Suppressor macrophage treated with lipopolysaccharide for 1 hour (primary cell): ENCODE results near the gene KMT2E.
"Not testable (repeated sequence)": the region's sequence is repeated elsewhere in the genome, so short reads cannot be mapped to it uniquely, and the experiment has no call there.

Source experiments
- DNase-seq, 3 donors: peaks; one replicate each; pipeline ENCODE4 v3.0.0-alpha.2; 2020 to 2022

KMT2E gene

GRCh38 chr7:105028941-105029340 is 14.9 kb downstream of the KMT2E start:
- DNase-seq: not testable (repeated sequence)

- no peak for DNase-seq
Measured at GRCh38 chr7:105030447-105030846, 16.4 kb downstream of the KMT2E start.

GRCh38 chr7:105032553-105033214 is 18.7 kb downstream of the KMT2E start:
- no peak for DNase-seq

DNA sequence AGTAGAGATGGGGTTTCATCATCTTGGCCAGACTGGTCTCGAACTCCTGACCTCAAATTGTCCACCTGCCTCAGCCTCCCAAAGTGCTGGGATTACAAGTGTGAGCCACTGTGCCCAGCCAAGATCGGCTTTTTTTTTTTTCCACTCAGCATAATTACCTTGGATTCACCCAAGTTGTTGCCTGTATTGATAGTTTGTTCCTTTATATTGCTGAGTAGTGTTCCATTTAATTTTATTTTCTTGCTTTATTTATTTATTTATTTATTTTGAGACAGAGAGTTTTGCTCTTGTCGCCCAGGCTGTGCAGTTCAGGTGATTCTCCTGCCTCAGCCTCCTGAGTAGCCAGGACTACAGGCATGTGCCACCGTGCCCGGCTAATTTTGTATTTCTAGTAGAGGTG is 21.3 kb downstream of the KMT2E start:
- DNase-seq: no peak

- DNase-seq: no peak
Measured at GRCh38 chr7:105036217-105037168, 22.5 kb downstream of the KMT2E start.

DNA sequence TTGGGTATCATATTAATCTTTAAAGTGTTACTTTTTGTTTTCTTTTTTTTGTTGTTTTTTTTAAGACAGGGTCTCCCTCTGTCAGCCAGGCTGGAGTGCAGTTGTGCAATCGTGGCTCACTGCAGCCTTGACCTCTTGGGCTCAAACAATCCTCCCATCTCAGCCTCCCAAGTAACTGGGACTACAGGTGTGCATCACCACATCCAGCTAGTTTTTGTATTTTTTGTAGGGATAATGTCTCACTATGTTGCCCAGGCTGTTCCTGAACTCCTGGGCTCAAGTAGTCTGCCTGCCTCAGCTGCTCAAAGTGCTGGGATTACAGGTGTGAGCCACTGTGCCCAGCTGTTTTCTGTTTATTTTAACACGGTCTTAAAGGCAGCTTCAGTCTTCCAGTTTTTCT is 23.3 kb downstream of the KMT2E start:
- DNase-seq: no peak

DNA sequence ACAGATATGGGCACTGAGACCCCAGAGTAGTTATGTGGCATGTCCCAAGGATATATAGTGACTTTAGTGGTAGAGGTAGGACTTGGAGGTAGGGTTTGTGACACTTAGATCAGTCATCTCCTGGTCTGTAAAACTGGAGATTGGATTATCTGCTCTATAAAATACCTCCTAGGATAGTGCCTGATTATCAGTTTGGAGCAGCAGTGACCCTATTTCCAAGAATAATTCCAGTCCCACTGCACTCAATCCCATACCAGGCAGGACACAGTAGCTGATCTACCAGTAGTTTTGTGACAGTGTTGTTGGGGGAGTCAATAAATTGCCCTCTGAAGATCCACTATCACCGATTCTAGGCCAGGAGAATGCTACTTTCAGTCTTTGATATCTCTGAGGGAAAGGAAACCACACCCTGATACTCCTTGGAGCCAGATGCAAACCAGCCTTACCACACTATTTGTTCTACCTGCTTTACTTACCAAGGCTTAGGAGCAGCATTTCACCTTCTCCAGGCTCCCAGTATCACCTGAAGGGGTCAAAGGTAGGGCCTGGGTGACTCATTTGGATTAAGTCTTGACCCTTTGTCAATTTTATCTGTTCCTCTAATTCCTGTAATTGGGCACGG is 30.6 kb downstream of the KMT2E start:
- no peak for DNase-seq

DNA sequence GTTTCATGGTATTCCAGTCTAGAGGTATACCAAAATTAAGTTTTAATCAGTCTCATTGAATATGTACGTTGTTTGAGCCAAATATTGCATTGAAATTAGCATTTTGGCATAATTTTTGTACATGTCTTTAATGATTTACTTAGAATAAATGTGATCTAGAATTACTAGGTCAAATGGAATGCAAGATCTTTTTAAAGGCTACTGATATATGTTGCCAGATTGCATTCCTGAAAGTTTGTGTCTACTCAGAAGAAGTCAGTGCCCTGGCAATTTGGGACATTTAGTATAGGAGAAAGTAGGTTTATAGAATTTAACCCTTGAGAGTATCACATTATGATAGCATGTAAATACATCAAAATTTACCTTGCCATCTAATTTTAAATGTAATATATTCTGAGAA is 32.4 kb downstream of the KMT2E start:
- DNase-seq: no peak

GRCh38 chr7:105047932-105048331 is 33.9 kb downstream of the KMT2E start:
- DNase-seq: no peak

DNA sequence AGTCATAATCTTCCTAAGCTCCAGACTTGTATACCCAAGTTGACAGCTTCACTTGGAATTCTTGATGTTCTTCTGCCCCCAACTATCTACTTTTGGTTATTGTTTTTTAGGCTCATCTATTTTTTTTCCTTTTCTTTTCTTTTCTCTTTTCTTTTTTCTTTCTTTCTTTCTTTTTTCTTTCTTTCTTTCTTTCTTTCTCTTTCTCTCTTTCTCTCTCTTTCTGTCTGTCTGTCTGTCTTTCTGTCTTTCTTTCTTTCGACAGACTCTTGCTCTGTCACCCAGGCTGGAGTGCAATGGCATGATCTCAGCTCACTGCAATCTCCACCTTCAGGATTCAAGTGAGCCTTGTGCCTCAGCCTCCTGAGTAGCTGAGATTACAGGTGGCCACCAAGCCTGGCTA is 36.5 kb downstream of the KMT2E start:
- DNase-seq: no peak

DNA sequence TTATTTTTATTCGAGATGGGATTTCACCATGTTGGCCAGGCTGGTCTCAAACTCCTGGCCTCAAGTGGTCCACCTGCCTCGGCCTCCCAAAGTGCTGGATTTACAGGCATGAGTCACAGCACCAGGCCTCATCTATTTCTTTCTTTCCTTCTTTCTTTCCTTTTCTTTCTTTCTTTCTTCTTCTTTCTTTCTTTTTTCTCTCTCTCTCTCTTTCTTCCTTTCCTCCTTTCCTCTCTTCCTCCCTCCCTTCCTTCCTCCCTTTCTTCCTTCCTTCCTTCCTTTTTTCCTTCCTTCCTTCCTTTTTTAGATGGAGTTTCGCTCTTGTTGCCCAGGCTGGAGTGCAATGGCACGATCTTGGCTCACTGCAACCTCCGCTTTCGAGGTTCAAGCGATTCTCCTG is 36.9 kb downstream of the KMT2E start:
- DNase-seq: not testable (repeated sequence)

DNA sequence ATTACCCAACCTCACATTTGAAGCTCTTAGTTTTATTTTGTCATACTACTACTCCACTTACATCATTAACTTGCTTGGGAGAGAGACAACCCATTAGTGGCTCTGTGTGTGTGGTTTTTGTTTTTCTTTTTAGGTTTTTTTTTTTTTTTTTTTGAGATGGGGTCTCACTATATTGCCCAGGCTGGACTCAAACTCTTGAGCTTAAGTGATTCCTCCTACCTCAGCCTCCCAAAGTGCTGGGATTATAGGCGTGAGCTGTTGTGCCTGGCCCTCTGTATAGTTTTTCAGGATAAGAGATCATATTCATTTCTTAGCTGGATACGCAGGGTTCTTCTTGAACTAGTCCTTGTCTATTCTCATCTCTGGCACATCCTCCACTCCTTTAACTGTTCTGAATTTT is 41.1 kb downstream of the KMT2E start:
- DNase-seq: no peak

DNA sequence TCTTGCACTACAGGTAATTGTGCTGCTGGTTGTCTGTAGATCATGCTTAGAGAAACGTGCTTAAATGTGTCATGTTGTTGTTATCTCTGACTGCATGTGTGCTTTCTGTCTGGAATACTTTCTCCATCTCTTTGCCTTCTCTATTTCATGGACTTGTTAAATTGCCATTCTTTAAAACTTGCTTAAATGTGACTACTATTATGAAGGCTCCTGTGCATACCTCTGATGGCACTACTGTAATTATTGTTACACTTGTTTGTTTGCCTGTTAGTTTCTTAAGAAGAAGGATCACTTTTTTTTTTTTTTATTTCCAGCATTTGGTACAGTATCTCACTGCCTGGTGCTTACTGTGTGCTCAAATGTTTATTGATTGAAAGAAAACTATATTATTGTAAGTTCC is 41.6 kb downstream of the KMT2E start:
- DNase-seq: no peak

DNA sequence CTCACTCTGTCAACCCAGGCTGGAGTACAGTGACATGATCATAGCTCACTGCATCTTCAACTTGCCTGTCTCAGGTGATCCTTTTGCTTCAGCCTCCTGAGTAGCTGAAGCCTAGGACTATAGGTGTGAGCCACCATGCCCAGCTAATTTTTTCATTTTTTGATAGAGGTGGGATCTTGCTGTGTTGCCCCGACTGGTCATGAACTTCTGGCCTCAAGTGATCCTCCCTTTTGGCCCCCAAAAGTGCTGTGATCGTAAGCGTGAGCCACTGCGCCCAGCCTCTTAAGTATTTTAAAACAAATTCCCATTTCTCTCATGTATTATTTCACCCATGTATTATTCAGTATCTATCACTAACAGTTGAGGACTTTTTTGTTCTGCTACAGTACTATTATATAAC is 43.5 kb downstream of the KMT2E start:
- no peak for DNase-seq

DNA sequence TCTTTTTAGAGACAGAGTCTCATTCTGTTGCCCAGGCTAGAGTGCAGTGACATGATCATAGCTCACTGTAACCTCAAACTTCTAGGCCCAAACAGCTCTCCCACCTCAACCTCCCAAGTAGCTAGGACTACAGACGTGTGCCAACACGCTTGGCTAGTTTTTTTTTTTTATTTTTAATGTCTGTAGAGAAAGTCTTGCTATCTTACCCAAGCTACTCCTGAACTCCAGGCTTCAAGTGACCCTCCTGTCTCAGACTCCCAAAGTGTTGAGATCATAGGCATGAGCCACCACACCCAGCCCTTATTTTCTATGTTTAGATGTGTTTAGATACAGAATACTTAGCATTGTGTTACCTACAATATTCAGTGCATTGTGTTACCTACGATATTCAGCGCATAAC is 46.4 kb downstream of the KMT2E start:
- no peak for DNase-seq

DNA sequence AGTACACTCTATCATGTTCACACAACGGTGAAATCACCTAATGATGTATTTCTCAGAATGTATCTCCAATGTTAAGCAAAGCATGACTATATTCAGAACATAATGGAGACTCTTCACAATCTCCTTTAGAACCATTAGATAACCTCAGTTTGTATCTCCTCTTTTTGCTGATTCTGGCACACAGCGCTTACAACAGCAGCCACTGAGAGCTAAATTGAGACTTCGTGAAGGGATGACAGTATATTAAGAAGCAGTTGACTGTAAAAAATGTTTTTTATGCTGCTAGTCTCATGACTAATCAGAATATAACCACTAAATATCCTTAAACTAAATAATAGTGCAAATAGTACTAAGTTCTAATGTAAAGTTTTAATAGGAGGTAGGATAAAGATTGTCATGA is 46.9 kb downstream of the KMT2E start:
- no peak for DNase-seq

GRCh38 chr7:105065104-105065503 is 51.1 kb downstream of the KMT2E start:
- no peak for DNase-seq

- peak in 1 of 3 donors; percentile 17 for DNase-seq
Measured at GRCh38 chr7:105067691-105068090, 53.7 kb downstream of the KMT2E start.

DNA sequence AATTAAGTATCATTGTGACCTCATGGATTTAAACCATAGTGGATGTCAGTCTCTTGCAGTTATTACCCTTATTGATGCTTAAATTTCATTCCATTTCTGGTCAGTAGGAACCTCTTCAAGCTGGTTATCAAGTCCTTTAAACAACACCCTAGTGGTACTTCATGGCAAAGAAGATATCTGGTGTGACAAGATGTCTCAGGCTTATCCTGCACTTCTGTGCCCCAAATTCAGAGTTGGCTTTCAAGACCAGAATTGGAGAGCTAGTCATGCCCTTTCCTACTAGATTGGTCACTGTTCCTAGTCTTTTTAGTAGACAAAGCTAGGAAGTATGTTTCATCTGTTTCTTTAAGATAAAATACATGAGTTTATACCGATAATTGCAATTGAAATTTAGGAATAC is 54.9 kb downstream of the KMT2E start:
- DNase-seq: no peak

DNA sequence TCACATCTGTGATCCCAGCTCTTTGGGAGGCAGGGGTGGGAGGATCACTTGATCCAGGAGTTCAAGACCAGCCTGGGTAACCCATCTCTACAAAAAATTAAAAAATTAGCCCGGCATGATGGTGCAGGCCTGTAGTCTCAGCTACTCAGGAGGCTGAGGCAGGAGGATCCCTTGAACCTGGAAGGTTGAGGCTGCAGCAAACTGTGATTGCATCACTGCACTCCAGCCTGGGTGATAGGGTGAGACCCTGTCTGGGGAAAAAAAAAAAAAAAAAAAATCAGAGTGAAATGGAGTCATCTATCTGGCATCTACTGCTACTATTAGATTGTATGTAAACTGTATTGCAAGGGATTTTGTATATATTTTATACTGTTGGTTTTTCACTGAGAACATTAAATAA is 59.1 kb downstream of the KMT2E start:
- DNase-seq: no peak

GRCh38 chr7:105079348-105079747 is 65.3 kb downstream of the KMT2E start:
- DNase-seq: peak; percentile 63 to 72 (median 64)

DNA sequence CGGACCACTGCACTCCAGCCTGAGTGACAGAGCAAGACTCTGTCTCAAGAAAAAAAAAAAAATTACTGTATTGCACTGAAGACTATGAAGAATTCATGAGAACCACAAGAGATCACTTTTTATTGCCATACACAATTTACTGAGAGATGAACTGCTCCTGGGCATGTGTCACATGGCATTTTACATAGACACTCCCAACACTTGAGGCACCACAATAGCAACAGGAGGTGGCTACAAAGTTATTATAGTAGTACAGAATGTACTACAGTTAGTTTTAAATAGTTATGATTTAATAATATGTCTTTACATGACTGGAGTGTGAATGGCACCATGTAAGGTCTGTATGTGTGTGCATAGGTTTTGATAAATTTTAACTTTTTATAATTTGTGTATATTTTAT is 70.6 kb downstream of the KMT2E start:
- no peak for DNase-seq

GRCh38 chr7:105086850-105087249 is 72.8 kb downstream of the KMT2E start:
- DNase-seq: no peak

DNA sequence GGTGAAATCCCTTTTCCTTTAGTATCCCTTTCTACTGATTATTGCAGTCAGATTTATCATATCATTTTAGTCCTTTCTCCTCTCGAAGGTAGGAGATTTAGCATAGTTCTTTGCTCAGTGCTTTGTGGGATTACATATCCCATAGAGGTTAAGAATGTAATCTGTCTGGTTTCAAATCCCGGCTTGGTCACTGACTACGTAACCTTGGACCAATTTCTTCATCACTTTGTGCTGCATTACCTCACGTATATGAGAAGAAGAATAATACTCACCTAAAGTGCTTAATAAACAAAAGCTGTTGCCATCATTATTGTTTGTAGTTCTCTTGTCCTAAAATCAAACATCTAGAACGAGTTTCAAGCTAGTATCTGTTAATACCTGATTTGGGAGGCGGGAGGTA is 74.0 kb downstream of the KMT2E start:
- DNase-seq: no peak
